Measurements from ENCODE around the gene TCF7L1. TPM values are rescaled to one million over a fixed set of nuclear protein-coding genes. Genes with fewer than 3 reads are reported as not detected.

Gene TCF7L1
- total RNA-seq, 4 donors from 2014 or later: 0.29 to 4.0 (median 1.3) TPM

GRCh38 chr2:85178980-85179411, 45.8 kb downstream of the TCF7L1 start:
- TF ChIP-seq POLR2A (IDR thresholded peaks at IDR 0.05) (no peak), CTCF (IDR thresholded peaks at IDR 0.05) (no peak)
- intact Hi-C loops (cut with DNase I): no loop called here
- Histone ChIP-seq H3K27ac (no peak overlapping the region), H3K27me3 (no peaks in the 10 kb centered on the region), H3K4me1 (peaks cover 0 to 57% (median 14%) of the 10 kb centered on the region in 3 donors), H3K4me3 (no peak overlapping the region), H3K9me3 (no peaks in the 10 kb centered on the region), H3K36me3 (no peaks in the 10 kb centered on the region)
- 80 to 92% methylated on average over 3 to 5 of the region's 5 CpGs for WGBS, 2 donors
- DNase-seq: no peak

GRCh38 chr2:85179541-85179940, 46.3 kb downstream of the TCF7L1 start:
- no peak overlapping the region for H3K4me3 ChIP-seq
- WGBS, 2 donors: 45 to 52% methylated on average over 3 of the region's 3 CpGs
- no peaks in the 10 kb centered on the region for H3K27me3 ChIP-seq
- no peak for DNase-seq
- peaks cover 0 to 57% (median 14%) of the 10 kb centered on the region in 3 donors for H3K4me1 ChIP-seq
- H3K9me3 ChIP-seq: no peaks in the 10 kb centered on the region
- H3K36me3 ChIP-seq: no peaks in the 10 kb centered on the region
- no peak overlapping the region for H3K27ac ChIP-seq
- no peak for TF ChIP-seq CTCF (IDR thresholded peaks at IDR 0.05)
- TF ChIP-seq POLR2A (IDR thresholded peaks at IDR 0.05): no peak
- intact Hi-C loops (cut with DNase I): no loop called here

GRCh38 chr2:85180322-85181133, 47.3 kb downstream of the TCF7L1 start:
- H3K36me3 ChIP-seq: no peaks in the 10 kb centered on the region
- no peaks in the 10 kb centered on the region for H3K27me3 ChIP-seq
- DNase-seq: no peak
- TF ChIP-seq POLR2A (IDR thresholded peaks at IDR 0.05) (no peak), CTCF (IDR thresholded peaks at IDR 0.05) (no peak)
- no peak overlapping the region for H3K4me3 ChIP-seq
- H3K27ac ChIP-seq: no peak overlapping the region
- H3K4me1 ChIP-seq: peaks cover 0 to 53% (median 11%) of the 10 kb centered on the region in 3 donors
- H3K9me3 ChIP-seq: no peaks in the 10 kb centered on the region
- WGBS, 2 donors: 67 to 81% methylated on average over 11 to 12 of the region's 12 CpGs
- intact Hi-C loops (cut with DNase I): no loop called here

GRCh38 chr2:85181134-85181631, 48.0 kb downstream of the TCF7L1 start:
- WGBS, 2 donors: 59 to 78% methylated on average over 5 of the region's 5 CpGs
- no peak for DNase-seq
- no peaks in the 10 kb centered on the region for H3K27me3 ChIP-seq
- H3K4me3 ChIP-seq: no peak overlapping the region
- no peaks in the 10 kb centered on the region for H3K9me3 ChIP-seq
- H3K4me1 ChIP-seq: peaks cover 0 to 48% (median 11%) of the 10 kb centered on the region in 3 donors
- intact Hi-C loops (cut with DNase I): no loop called here
- H3K27ac ChIP-seq: no peak overlapping the region
- no peak for TF ChIP-seq POLR2A (IDR thresholded peaks at IDR 0.05)
- no peak for TF ChIP-seq CTCF (IDR thresholded peaks at IDR 0.05)
- H3K36me3 ChIP-seq: no peaks in the 10 kb centered on the region

- H3K4me1 ChIP-seq: peaks cover 0 to 44% (median 11%) of the 10 kb centered on the region in 3 donors
- DNase-seq: no peak
Measured at GRCh38 chr2:85181844-85182456, 48.8 kb downstream of the TCF7L1 start.

More at GRCh38 chr2:85181844-85182456, 48.8 kb downstream of the TCF7L1 start:
- intact Hi-C loops (cut with DNase I): no loop called here
- H3K4me3 ChIP-seq: no peak overlapping the region
- no peaks in the 10 kb centered on the region for H3K9me3 ChIP-seq
- no peaks in the 10 kb centered on the region for H3K27me3 ChIP-seq
- TF ChIP-seq POLR2A (IDR thresholded peaks at IDR 0.05) (no peak), CTCF (IDR thresholded peaks at IDR 0.05) (no peak)
- H3K36me3 ChIP-seq: no peaks in the 10 kb centered on the region
- WGBS, 2 donors: 73 to 96% methylated on average over 8 to 10 of the region's 11 CpGs
- H3K27ac ChIP-seq: no peak overlapping the region

Measured in esophagus squamous epithelium (tissue), 5 donors.